NT2/D1 (cell line): Measurements from ENCODE around the gene MAOB.

Source experiments
- SUZ12 ChIP-seq: IDR thresholded peaks from 2 replicates; pipeline ENCODE4 v1.6.1; 2011; ENCODE audit not compliant: insufficient read length, insufficient read depth; ENCODE audit errors: extremely low read depth
- YY1 ChIP-seq: IDR thresholded peaks from 2 replicates; pipeline ENCODE4 v1.6.1; 2011; ENCODE audit not compliant: insufficient read length, insufficient read depth

GRCh38 chrX:43758044-43758443, 124.2 kb downstream of the MAOB start:
- TF ChIP-seq YY1 (no peak), SUZ12 (no peak)
